ENCODE data around the gene CRELD1. TPM values are rescaled to one million over a fixed set of nuclear protein-coding genes. Genes with fewer than 3 reads are reported as not detected.
A peak's percentile ranks its signal among the peaks of the same experiment; 100 is the strongest.

CRELD1 gene
- total and polyA plus RNA-seq, 12 donors, result 49.5 to 92.1 (median 65.4) TPM

GRCh38 chr3:9945358-9945757 is 11.7 kb downstream of the CRELD1 start:
- no peak overlapping the region for H3K27ac ChIP-seq
- TF ChIP-seq CTCF (IDR thresholded peaks at IDR 0.05), result no peak
- H3K36me3 ChIP-seq, result peaks cover 0 to 50% (median 0%) of the 10 kb centered on the region in 9 donors
- no peaks in the 10 kb centered on the region for H3K27me3 ChIP-seq
- H3K9me3 ChIP-seq, result no peaks in the 10 kb centered on the region
- WGBS, 2 donors, result 82 to 83% methylated on average over 10 of the region's 10 CpGs
- intact Hi-C loops (cut with DNase I), result loop anchor here in 1 of 10 donors (10.0 kb wide), 1 partner anchor 101 kb away; the partner anchor contains the start of gene RPUSD3
- DNase-seq (no peak), ATAC-seq (no peak)
- peaks cover 0 to 22% (median 15%) of the 10 kb centered on the region in 9 donors for H3K4me1 ChIP-seq
- H3K4me3 ChIP-seq, result peak overlapping the region in 1 of 10 donors; percentile 86

- ATAC-seq, result peak; percentile 82 to 92 (median 88)
- TF ChIP-seq CTCF (IDR thresholded peaks at IDR 0.05), result peak; percentile 65 to 87 (median 75)
- Histone ChIP-seq H3K4me1 (peaks cover 0 to 24% (median 17%) of the 10 kb centered on the region in 9 donors), H3K27ac (peak overlapping the region; percentile 29 to 88 (median 76)), H3K36me3 (peaks cover 0 to 43% (median 0%) of the 10 kb centered on the region in 9 donors), H3K27me3 (peaks cover 0 to 3% (median 0%) of the 10 kb centered on the region in 7 donors), H3K9me3 (no peaks in the 10 kb centered on the region), H3K4me3 (peak overlapping the region; percentile 39 to 86 (median 64))
- intact Hi-C loops (cut with DNase I), result loop anchor here in 1 of 10 donors (10.0 kb wide), 1 partner anchor 102 kb away; the partner anchor contains the start of gene RPUSD3
- DNase-seq, result peak; percentile 81 to 89
- WGBS, 2 donors, result 4 to 5% methylated on average over 90 of the region's 90 CpGs
Observed at GRCh38 chr3:9946112-9947024, 12.7 kb downstream of the CRELD1 start.

GRCh38 chr3:9947025-9947995 is 13.7 kb downstream of the CRELD1 start:
- Histone ChIP-seq H3K9me3 (no peaks in the 10 kb centered on the region), H3K36me3 (peaks cover 0 to 35% (median 0%) of the 10 kb centered on the region in 9 donors), H3K27me3 (peaks cover 0 to 11% (median 0%) of the 10 kb centered on the region in 7 donors), H3K4me1 (peaks cover 3 to 34% (median 25%) of the 10 kb centered on the region in 9 donors), H3K27ac (peak overlapping the region; percentile 29 to 88 (median 76)), H3K4me3 (peak overlapping the region; percentile 39 to 86 (median 64))
- peak; percentile 48 to 75 for DNase-seq
- intact Hi-C loops (cut with DNase I), result loop anchor here in 1 of 10 donors (10.0 kb wide), 1 partner anchor 103 kb away; the partner anchor contains the start of gene RPUSD3
- peak; percentile 73 to 88 (median 82) for ATAC-seq
- 19 to 22% methylated on average over 83 to 86 of the region's 86 CpGs for WGBS, 2 donors
- TF ChIP-seq CTCF (IDR thresholded peaks at IDR 0.05), result peak; percentile 29 to 64 (median 46)

Data from heart right ventricle (tissue), 16 donors.